Peyer's patch (tissue), 4 donors: ENCODE data around the gene SREBF2. TPM values are rescaled to one million over a fixed set of nuclear protein-coding genes. Genes with fewer than 3 reads are reported as not detected.
A peak's percentile ranks its signal among the peaks of the same experiment; 100 is the strongest.

Experiments
- DNase-seq, 3 donors: peaks; one replicate each; pipeline ENCODE4 v3.0.0-alpha.2; 2017 to 2019
- H3K27ac ChIP-seq, 4 donors: fragments of 200-600 bp; sonication (generic); one replicate each; pipeline ENCODE4 v1.5.1; 2016 to 2019
- H3K27me3 ChIP-seq, 2 donors: fragments of 200-600 bp; sonication (generic); one replicate each; pipeline ENCODE4 v1.5.1; 2019
- H3K36me3 ChIP-seq, 3 donors: fragments of 200-600 bp; sonication (generic); one replicate each; pipeline ENCODE4 v1.5.1; 2016 to 2019
- H3K4me1 ChIP-seq, 4 donors: fragments of 200-600 bp; sonication (generic); one replicate each; pipeline ENCODE4 v1.5.1; 2016 to 2019
- H3K4me3 ChIP-seq, 4 donors: fragments of 200-600 bp; sonication (generic); 1 replicate in 3 of 4; 2 replicates in 1 of 4; pipeline ENCODE4 v1.5.1; 2016 to 2019; ENCODE audit warnings: mild to moderate bottlenecking in 1 of 4
- H3K9me3 ChIP-seq, 4 donors: fragments of 200-600 bp; sonication (generic); one replicate each; pipeline ENCODE4 v1.5.1; 2016 to 2019; ENCODE audit warnings: mild to moderate bottlenecking in 1 of 4
- CTCF ChIP-seq, 6 experiments: fragments of 450-650 bp in 4 of 6; fragments of 200-600 bp in 2 of 6; sonication (generic) in 1 of 6; IDR thresholded peaks; one replicate each; pipeline ENCODE4 v1.5.1; 2017 to 2019; ENCODE audit warnings: antibody characterized with exemption in 6 of 6, mild to moderate bottlenecking in 3 of 6, moderate library complexity in 1 of 6
- POLR2A ChIP-seq, 2 donors: fragments of 450-650 bp; IDR thresholded peaks; one replicate each; pipeline ENCODE4 v1.5.1; 2017; ENCODE audit warnings: antibody characterized with exemption in 2 of 2, mild to moderate bottlenecking in 2 of 2, moderate library complexity in 2 of 2
- total RNA-seq, 4 donors: library from RNA; depleted of rRNA; stranded (reverse); fragments of >200 nt; gene quantifications; one replicate each; pipeline ENCODE4 v1.1.0, GENCODE V29; 2016

Gene SREBF2
- total RNA-seq, 4 donors from 2014 or later, result 66.0 to 221 (median 144) TPM

DNA sequence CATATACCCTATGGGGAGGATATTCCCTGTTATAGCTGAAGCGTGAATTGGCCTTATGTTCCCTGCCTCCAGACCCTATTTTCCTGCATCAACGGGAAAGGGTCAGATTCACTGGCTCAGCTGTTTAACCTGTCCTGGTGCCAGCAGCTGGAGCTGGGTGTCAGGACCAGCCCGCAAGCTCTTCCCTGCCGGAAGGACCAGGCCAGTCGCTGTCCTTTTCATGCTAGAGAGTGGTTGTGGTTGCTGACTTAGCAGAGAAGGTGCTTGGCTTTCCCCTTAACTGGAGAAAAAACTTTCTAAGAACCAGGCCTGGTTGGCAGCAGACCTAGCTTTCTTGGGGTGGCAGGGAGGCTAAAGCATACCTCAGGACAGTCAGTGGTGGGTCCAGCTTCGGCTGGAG is 5.2 kb upstream of the SREBF2 start:
- Histone ChIP-seq H3K36me3 (no peaks in the 10 kb centered on the region), H3K27ac (no peak overlapping the region)

GRCh38 chr22:41828516-41828915 is 4.4 kb upstream of the SREBF2 start:
- H3K4me3 ChIP-seq, result no peak overlapping the region
- TF ChIP-seq CTCF (IDR thresholded peaks at IDR 0.05) (no peak), POLR2A (IDR thresholded peaks at IDR 0.05) (no peak)
- H3K27me3 ChIP-seq, result no peaks in the 10 kb centered on the region
- DNase-seq, result no peak
- no peak overlapping the region for H3K27ac ChIP-seq
- H3K36me3 ChIP-seq, result no peaks in the 10 kb centered on the region
- no peaks in the 10 kb centered on the region for H3K9me3 ChIP-seq
- peaks cover 0 to 25% (median 2%) of the 10 kb centered on the region in 4 donors for H3K4me1 ChIP-seq

More for the DNA sequence above, 5.2 kb upstream of the SREBF2 start:
- TF ChIP-seq POLR2A (IDR thresholded peaks at IDR 0.05) (no peak), CTCF (IDR thresholded peaks at IDR 0.05) (no peak)
- no peak for DNase-seq
- Histone ChIP-seq H3K4me3 (no peak overlapping the region), H3K4me1 (peaks cover 0 to 25% (median 2%) of the 10 kb centered on the region in 4 donors), H3K27me3 (no peaks in the 10 kb centered on the region), H3K9me3 (no peaks in the 10 kb centered on the region)

- H3K36me3 ChIP-seq, result no peaks in the 10 kb centered on the region
- TF ChIP-seq POLR2A (IDR thresholded peaks at IDR 0.05) (no peak), CTCF (IDR thresholded peaks at IDR 0.05) (no peak)
- H3K4me3 ChIP-seq, result no peak overlapping the region
- peaks cover 0 to 38% (median 2%) of the 10 kb centered on the region in 4 donors for H3K4me1 ChIP-seq
- H3K27ac ChIP-seq, result no peak overlapping the region
- no peaks in the 10 kb centered on the region for H3K9me3 ChIP-seq
- H3K27me3 ChIP-seq, result no peaks in the 10 kb centered on the region
- no peak for DNase-seq
These were observed 2.7 kb upstream of the SREBF2 start for GRCh38 chr22:41830174-41830573.

- peaks cover 0 to 38% (median 2%) of the 10 kb centered on the region in 4 donors for H3K4me1 ChIP-seq
- H3K4me3 ChIP-seq, result no peak overlapping the region
- H3K27me3 ChIP-seq, result no peaks in the 10 kb centered on the region
- H3K27ac ChIP-seq, result peak overlapping the region in 2 of 4 donors; percentile 95 to 97
- H3K9me3 ChIP-seq, result no peaks in the 10 kb centered on the region
- TF ChIP-seq CTCF (IDR thresholded peaks at IDR 0.05), result no peak
- no peak for TF ChIP-seq POLR2A (IDR thresholded peaks at IDR 0.05)
- no peak for DNase-seq
- peaks cover 0 to 6% (median 0%) of the 10 kb centered on the region in 3 donors for H3K36me3 ChIP-seq
These were observed 1.5 kb upstream of the SREBF2 start for GRCh38 chr22:41831383-41831782.

DNA sequence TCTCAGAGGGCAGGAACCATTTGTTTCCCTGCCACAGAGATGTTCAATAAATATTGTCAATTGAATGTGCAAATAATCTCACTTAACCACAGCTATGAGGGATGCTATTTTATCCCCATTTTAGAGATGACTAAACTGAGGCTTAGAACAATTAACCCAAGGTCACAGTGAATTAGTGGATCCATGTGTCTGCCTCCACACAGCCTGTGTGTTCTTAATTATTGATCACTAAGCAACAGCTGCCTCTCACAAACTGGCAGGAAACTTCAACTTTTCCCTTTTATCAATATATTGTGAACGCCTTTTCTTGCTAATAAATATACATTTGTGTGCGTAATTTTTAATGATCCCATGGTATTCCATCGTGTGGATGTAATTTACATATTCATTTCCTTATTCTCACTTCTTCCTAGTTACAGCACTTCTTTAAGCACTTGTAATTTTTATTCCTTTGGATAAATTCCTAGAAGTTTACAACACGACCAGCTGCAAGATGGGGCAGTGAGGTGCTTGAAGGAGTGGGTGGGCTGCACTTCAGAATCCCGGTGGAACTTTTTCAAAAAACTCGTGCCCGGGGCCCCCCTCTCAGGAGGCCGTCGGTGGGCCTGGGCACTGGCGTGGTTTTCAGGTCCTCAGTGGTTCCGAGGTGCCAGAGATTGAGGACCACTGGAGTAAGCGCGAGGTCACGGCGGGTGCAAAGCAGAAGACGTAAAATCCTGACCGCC is 915 bp upstream of the SREBF2 start:
- DNase-seq, result no peak
- TF ChIP-seq POLR2A (IDR thresholded peaks at IDR 0.05) (no peak), CTCF (IDR thresholded peaks at IDR 0.05) (no peak)
- Histone ChIP-seq H3K27me3 (no peaks in the 10 kb centered on the region), H3K36me3 (peaks cover 0 to 12% (median 0%) of the 10 kb centered on the region in 3 donors), H3K4me3 (peak overlapping the region; percentile 66 to 96 (median 86)), H3K4me1 (peaks cover 0 to 32% (median 0%) of the 10 kb centered on the region in 4 donors), H3K27ac (peak overlapping the region; percentile 91 to 97 (median 96)), H3K9me3 (no peaks in the 10 kb centered on the region)
